Effector CD8-positive, alpha-beta T cell (primary cell): Measurements from ENCODE around the gene PLXND1.

Experiments used
- DNase-seq: peaks from one replicate; lab custom pipeline; 2025; lab: John Stamatoyannopoulos, UW

Gene PLXND1

DNA sequence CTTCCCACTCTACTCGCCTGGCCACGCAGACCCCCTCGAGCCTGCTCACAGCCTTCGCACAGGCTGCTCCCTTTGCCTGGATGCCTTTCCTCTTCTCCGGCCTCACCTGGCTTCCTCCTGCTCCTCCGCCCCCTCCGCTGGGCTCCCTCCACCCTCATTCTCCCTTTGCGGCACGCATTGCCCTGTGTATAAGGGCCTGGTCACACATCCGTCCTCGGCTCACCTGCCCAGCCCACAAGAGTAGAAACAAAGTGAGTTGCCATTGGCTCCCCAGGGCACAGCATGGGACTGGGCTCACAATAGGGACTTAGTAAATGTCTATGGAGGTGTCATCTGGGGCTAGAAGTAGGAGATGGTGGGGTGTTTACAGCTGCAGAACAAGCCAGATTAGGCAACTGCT, 4.2 kb downstream of the PLXND1 start:
- DNase-seq, result no peak

DNA sequence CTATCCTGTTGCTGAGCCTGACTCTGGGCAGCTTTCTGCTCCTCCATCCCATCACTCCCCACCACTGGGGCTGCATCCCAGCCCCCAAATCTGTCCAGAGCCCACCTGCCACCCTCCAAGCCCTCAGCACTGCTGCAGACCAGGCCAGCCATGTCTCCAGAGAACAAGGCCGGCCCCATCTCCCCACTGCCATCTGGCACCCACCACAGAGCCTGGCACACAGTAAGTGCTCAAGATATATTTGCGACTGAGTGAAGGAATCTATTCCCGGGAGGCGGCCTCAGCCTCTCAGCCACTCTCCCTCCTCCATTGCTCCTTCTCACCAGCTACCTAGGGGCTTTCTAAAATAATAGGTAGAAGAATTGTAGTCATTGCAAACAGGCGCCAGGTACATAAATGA, 4.8 kb downstream of the PLXND1 start:
- DNase-seq, result no peak

DNA sequence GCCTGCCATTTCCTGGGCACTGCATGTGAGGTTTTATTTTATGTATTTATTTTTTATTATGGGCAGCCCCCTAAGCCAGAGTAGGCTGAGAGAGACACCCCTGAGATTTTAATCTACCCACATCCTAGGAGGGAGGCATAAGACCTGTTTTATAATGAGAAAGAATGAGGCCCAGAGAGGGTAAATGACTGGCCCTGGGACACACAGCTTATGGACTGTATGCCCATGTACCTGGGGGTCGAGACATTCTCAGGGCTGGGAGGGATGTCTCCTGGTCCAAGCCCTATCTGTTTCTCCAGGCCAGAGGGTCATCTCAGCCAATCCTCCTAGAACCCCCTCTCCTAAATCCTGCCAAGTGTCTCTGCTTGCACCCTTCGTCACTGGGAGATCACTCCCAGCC, 6.1 kb downstream of the PLXND1 start:
- no peak for DNase-seq

DNA sequence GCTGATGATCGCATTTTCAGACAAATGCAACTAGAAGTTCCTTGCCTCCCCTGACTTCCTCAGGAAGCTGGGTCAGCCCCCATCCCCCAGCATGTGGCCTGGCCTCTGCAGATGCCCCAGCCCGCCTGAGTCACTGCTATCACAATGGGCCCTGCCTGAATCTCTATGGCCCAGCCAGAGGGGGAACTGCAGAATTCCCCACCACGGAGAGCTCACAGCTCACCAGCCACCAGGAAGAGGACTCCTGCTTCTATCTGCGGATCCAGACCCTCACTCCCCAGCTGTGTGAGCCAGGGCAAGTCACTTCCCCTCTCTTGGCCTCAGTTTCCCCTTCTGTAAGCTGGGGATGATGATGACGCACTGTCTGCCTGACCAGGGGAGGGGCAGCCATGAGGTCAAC, 6.9 kb downstream of the PLXND1 start:
- no peak for DNase-seq

DNA sequence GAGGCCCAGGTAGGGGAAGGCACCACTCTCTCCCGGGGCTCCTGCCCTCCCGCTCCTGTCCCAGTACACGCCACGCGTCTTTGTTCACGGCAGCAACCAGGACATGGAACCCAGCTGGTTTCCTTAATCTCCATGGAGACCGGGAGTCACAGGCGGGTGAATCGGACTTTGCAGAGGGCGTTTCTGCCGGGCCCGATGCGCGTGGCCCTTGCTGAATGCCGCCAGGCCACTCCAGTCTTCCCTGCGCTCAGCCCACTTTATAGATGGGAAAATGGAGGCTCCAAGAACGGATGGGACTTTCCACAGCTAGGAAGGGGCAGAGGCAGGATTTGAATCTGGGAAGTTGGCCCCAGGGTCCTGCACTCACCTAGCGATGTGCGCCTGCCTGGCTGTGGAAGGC, 7.4 kb downstream of the PLXND1 start:
- no peak for DNase-seq

DNA sequence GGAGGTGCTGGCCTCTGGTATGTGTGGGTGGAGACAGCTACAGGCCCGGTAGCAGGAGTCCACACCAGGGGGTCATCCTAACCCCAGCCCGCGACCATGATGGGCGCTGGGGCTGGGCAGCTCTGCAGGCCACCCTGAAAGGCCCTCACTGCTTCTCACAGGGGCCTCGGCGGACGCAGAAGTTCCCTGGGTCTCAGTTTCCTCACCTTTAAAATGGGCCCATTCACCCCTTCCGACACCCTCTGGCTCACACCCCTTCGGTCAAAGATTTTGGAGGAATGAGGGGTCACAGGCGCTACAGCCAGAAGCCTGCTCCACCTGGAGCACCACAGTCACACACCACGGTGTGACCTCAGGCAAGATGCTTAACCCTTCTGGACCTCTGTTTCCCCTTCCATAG, 8.0 kb downstream of the PLXND1 start:
- no peak for DNase-seq

DNA sequence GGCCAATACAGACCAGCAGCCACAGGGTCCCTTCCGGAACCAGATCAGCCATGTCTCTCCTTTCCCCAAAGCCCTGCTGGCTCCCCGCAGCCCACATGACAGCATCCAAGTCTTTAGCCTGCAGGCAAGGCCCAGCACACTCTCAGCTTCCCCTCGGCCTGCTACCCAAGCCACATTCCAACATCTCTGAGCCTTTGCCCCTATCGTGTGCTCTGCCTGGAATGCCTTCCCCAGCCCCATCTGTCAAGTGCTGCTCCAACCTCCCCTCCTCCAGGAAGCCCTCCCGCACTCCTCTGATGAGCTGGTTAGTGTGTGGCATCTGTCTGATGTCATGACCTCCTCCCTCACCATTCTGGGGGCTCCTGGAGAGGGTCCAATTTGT, 8.5 kb downstream of the PLXND1 start:
- DNase-seq, result no peak

DNA sequence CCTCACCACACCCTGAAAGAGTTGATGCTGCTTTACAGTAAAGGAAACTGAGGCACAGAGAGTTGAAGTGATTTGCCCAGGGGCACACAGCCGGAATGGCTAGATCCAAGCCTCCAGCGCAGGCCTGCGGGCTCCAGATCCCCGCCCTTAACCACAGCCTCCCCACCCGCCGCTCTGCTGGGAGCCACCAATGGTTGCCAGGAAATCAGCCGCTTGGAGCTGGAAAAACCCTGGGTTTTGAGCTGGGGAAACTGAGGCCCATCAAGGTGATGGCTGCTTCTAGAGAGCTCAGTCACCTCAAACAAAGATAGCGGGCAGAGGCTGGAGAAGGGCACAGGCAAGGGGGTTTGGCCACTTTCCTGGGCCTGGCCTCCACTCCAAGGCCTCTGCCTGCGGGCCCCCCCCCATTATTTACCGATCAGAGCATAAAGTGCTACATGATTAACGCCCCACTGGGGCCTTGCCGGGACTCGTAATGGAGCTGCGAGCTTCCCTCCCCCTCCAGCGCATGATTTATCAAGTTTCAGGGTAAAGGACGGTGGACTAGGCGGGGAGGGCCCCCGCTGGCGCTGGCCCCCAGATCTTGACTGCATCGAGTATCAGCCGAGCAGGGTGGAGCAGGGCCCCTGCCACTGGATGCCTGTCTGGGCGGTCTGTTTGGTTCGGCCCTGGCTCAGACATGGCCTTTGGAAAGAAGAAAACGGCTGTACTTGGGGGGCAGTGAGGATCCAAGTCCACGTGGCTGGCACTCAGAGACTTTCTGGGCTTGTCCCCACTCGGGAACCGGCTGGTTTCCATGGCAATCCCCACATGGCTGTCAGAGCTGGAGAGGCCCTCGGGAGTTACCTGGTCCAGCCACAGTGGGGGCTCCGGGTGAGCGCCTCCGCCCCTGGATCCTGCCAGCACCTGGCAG, 9.1 kb downstream of the PLXND1 start:
- DNase-seq, result no peak

DNA sequence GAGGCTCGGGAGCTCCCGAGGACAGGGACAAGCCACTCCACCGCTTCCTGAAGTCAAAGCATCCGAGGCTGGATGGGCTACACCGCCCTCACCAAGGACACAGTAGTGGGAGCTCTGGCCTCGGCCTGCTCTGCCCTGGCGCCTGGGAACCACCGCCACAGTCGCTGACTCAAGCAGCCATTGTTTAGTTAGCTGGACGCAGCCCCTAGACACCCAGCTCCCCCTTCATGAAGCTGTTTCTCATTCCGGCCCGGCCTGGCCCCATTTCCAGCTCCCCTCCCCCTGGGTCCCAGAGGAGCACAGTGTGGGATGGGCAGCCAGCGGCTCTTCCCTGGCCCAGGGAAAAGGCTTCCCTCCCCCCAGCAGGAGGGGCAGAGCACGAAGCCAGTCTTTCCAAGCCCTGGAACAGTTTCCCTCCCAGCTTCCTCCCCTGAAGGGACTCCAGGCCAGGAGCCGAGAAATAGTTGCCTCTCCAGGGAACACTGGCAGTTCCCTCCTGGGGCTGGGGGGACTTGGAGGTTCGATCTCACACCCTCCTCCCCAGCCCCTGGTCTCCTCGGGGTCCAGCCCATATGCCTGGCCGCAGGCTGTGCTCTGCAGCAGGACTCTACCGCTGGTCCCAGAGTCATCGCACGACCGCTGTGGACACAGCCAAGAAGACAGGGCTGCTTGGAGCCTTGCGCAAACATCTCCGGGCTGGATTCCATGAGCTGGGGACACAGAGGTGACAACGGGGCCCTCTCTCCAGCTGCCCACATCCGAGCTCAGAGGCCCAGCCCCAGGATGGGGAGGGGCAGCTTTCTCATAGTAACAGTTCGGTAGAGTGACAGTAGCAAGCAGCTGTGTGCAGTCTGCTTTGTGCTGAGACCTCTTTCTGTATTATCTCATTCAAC, 10.0 kb downstream of the PLXND1 start:
- no peak for DNase-seq

DNA sequence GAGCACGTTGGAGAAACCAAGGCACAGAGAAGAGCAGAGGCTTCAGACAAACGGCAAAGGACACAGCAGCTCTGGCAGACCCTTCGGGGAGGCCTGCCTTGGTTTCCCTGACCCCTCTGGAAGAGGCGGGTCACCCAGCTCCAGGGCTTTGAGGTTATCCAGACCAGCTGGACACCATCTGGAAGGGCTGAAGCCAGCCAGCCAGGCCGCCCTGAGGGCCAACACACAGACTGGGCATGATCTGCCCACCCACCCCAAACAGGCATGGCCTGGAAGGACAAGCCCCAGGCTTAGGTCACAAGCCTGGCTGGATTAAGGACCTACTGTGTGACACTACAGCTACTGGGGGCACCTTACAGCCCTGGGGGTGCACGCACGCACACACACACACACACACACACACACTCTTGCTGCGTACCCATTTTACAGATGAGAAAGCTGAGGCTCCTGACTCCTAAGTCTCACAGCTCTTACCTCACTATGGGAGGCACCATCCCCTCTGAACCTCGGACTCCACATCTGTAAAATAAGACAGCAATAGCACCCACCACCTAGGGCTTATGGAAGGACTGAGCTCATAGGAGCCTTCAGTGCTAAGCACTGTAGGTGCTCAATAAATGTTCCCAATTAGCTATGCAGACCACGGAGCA, 10.8 kb downstream of the PLXND1 start:
- no peak for DNase-seq

DNA sequence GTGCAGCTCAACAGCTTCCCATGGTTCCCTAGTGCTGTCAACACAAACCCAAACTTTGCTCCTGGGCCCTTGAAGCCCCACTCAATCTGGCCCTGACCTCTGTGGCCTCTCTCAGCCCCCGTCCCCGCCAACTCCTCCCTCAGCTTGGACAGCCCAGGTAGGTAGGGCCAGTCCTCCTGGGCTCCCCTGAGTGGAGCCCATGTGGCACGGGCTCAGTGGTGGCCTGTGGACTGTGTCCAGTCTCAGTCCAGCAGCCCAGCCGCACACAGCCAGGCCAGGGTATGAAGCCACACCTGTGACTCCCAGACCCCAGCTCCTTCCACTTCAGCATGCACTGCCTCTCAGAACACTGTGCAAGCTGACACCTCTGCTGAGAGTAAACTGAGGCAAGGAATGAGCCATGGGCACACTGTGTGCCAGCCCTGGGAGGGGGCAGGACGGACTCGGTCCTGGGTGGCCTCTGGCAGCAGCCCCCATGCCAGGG, 11.5 kb downstream of the PLXND1 start:
- no peak for DNase-seq

DNA sequence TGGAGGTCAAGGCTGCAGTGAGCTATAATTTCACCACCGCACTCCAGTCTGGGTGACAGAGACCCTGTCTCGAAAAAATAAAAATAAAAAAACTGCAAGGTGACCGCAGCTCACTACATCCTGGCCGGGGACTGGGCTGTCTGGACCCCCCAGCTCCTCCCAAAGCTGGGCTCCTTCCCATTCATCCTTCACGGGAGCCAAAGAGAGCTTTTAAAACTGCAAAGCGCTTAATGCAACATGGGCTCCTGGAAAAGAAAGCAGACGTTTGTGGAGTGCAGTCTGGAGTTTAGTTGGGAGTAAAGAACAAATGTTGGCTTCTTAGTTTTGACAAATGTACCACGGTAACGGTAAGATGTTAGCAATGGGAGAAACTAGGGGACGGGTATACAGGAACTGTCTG, 12.1 kb downstream of the PLXND1 start:
- no peak for DNase-seq

DNA sequence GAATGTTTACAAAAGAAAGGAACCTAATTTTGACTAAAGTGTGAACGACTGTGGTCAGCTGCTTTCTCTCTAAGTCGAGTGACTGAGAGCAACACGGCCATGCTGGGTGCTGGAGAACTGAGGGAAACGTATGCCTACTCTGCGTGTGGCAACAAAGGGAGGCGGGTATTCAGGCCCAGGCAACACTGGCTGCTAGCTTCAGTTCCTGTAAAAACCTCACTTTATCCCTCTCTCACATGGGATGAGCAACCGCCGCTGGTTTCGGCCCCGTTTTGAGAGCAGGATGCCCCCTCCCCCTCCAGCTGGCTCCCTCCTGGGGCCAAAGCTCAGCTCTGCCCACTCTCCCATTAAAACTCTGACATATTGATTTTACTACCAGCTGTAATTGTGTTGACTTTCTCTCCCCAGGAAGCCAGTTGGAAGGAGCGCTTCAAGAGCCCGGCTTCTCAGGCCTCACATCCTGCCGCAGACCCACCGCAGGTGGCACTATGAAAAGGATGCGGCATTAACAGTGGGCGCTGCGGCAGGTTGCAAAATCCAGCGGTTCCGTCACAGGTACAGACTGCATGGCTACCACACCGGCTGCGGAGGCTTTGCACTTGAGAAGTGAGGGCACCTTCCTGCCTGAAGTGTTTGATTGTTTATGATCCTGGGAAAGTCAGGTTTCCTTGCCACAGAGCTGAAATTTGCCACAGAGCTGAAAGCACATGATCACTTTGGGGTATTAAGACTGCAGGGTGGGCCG, 12.7 kb downstream of the PLXND1 start:
- DNase-seq, result peak; percentile 17

DNA sequence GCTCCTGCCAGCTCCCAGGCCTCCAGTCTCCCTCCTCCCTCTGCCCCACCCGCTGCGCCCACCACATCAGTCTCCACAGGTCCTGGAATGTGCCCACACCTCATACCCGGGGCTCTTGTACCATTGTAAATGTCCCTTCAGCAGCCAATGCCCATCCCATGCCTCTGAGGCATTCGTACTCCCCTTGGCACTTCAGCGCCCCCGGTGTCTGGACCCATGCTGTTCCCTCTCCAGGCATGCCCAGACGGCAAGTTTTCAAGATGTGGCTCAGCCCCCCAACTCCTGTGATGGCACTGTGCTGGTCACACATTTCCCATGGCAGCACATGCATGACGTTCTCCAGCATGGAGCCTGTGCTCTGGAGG, 13.3 kb downstream of the PLXND1 start:
- no peak for DNase-seq

DNA sequence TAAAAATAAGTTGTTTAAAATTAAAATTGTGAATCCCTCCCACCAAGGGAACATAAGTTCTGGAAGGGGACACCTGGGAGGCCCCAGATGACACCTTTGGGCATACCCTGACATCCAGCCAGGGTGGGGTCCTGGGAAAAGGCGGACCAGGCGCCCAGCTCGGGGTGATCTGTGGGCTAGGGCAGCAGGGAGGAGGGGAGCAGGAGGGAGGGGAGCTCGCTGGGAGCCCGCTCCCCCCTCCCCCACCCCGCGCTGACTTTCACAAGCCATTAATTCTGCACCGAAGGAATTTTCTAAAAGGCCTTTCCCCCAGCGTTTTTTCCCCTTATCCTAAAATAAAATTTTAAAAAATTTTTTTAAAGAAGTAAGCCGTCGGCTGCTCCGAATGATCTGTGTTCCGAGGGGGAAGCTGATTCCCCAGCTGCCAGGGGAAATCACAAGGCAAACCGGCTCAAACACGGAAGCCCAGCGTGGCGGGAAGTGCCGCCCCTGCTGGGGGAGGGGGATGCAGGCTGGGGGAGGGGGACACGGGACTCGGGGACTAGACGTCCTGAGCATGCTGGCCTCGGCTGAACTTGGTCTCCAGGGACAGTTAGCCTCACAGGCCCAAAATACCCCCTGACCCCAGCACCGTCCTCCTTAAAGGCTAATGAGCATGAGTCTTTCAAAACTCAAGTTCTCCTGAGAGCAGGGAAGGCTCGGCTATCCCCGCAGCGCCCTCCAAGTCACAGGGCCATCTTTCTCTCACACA, 13.9 kb downstream of the PLXND1 start:
- DNase-seq, result no peak

DNA sequence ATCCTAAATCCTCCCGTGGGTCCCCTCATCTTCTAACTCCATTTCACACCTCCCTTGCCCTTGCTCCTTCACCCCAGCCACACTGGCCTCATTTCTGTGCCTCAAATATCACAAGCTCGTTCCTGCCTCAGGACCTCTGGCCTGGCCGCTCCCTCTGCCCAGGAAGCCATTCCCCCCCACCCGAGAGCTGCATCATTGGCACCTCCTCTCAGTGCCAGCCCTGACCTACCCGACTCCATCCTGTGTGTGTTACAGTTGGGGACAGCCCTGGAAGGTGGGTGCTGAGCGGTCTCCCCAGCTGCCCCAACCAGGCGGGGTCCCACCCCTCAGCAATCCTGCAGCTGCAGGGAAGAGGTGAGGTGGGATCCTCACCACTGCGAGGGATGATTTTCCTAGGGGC, 14.5 kb downstream of the PLXND1 start:
- no peak for DNase-seq

DNA sequence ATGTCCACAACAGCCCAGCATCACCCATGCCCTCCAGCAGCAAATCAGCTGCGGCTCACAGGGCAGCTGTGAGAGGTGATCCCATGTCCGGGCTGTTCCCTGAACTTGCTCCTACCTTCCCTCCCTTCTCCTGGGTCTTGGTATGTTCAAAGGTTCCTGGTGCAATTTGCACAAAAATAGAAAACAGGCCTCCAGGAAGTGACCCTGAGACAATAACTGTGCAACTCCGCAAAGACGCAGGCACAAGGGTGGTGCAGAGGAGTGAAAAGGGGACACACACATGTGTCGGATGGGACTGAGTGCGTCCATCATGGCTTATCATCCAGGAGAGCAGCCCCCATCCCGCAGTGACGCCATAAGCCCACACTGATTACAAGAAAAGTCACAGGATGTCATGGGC, 16.3 kb downstream of the PLXND1 start:
- no peak for DNase-seq

DNA sequence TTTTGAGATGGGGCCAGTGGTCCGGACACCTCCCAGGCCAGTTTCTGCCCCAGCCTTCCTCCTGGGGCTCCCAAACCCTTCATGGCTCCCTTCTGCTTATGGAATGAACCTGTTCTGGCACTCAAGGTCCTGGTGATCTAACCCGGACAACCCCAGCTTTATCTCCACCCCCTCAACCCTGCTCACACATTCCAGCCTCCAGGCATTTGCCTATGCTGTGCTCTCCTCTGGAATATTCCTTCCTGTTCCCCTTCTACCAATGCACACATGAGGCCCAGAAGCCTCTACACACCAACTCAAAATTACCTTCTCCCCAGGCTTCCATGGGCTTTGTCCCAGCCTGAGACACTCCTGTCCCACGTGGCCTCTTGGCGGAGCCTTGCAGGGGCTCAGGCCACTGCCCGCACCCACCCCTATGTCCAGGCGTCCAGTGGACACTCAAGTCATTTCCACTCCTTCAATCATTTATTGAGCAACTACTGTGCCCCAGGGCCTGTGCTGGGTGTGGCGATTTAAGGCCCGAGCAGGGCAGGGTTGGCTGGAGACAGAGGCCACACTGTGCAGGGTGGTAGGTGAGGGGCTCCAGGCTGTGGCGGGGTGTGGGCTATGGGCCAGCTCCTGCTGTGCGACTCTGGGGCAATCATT, 18.8 kb downstream of the PLXND1 start:
- DNase-seq, result no peak

DNA sequence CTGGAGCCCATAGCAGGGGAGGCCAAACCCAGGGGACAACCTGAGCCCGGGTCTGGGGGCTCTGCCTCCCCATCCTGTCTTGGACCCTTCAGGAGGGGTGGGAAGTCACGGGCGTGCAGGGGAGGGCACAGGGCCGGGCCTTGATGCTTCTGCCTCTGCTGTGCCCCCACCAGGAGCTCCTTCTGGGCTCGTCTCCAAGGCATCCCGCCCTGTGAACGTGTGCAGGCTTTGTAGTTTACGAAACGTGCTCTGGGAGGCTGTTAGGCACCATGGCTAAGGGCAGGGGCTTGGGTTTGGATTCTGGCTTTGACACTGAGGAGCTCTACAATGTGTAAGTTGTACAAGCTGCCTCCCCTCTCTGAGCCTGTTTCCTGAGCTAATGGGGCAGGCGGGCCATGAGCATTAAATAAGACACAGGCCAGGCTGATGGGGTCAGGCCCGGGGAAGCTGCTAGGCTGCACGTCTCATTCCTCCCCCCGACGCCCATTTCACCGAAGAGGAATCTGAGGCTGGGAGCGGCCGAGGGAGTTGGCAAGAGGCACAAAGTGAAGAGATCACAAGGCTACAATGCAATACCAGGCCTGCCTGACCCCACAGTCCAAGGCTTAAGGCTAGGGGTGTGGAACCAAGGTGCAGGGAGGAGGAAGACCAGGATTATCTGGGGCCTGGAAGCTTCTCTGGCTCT, 19.6 kb downstream of the PLXND1 start:
- DNase-seq, result no peak
